ENCODE data around the gene BLTP3B.

Gene BLTP3B

GRCh38 chr12:100170313-100170858 lies 27.7 kb upstream of the BLTP3B start:
- DNase-seq (ENCODE audit: low read depth in 2 of 2) = peak in 1 of 2 donors; percentile 32
- TF ChIP-seq CTCF (IDR thresholded peaks at IDR 0.05; ENCODE audit: low read depth, low read length) = no peak
- no peak overlapping the region for H3K4me3 ChIP-seq (replicated peaks in 1 of 2; ENCODE audit: low read depth in 2 of 2, low read length in 2 of 2)

DNA sequence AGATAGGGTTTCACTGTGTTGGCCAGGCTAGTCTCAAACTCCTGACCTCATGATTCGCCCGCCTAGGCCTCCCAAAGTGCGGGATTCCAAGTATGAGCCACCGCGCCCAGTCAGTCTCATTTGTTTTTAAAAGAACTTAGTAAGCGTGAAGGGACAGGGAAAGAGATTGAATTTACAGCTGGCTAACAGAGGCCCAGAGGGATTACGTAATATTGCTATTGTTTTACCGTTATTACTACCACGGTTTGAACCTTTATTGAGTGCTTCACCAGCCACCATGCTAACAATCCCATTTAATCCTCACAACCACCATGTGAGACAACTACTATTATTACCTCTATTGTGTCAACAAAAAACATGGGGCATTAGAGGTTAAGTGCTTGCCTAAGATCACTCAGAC lies 26.7 kb upstream of the BLTP3B start:
- no peak for DNase-seq (ENCODE audit: low read depth in 2 of 2)
- H3K4me3 ChIP-seq (replicated peaks in 1 of 2; ENCODE audit: low read depth in 2 of 2, low read length in 2 of 2) = no peak overlapping the region
- TF ChIP-seq CTCF (IDR thresholded peaks at IDR 0.05; ENCODE audit: low read depth, low read length) = no peak

- H3K4me3 ChIP-seq (replicated peaks in 1 of 2; ENCODE audit: low read depth in 2 of 2, low read length in 2 of 2) = no peak overlapping the region
- TF ChIP-seq CTCF (IDR thresholded peaks at IDR 0.05; ENCODE audit: low read depth, low read length) = no peak
- no peak for DNase-seq (ENCODE audit: low read depth in 2 of 2)
Observed at GRCh38 chr12:100168562-100168961, 25.9 kb upstream of the BLTP3B start.

DNA sequence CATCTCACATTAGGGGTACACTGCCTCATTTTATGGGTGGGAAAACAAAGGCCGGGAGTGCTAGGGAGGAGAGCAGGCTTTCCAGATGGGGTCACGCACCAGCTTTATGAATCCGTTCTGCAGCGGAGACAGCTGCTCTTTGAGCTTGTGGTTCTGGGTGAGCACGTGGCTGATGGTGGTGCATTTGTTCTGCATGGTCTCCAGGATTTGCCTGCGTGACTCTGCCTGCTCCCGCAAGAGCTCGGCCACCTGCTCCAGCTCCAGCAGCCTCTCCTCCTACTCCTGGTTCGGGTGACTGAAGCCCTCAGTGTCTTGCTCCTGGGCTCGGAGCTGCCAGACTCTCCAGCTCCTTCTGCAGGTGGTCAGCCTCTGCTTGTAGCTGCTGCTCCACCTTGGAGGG lies 23.6 kb upstream of the BLTP3B start:
- TF ChIP-seq CTCF (IDR thresholded peaks at IDR 0.05; ENCODE audit: low read depth, low read length) = no peak
- no peak for DNase-seq (ENCODE audit: low read depth in 2 of 2)
- no peak overlapping the region for H3K4me3 ChIP-seq (replicated peaks in 1 of 2; ENCODE audit: low read depth in 2 of 2, low read length in 2 of 2)

DNA sequence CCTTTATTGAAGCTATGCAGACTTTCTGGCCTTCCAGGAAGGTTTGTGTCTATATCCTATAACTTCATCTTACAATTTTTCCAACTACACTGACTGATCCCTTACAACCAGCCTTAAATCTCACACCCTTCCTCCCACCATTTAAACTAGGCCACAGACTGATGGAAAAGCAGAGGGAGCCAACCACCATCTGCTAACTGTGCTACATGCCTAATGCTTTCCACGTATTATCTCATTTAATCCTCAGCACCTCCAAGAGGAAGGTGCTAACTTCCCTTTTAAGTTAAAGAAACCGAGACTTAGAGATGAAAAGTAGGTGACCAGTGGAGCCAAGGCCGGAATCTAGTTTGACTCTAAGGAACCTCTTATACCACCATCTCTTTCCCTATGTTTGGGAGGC lies 22.7 kb upstream of the BLTP3B start:
- DNase-seq (ENCODE audit: low read depth in 2 of 2) = no peak
- H3K4me3 ChIP-seq (replicated peaks in 1 of 2; ENCODE audit: low read depth in 2 of 2, low read length in 2 of 2) = no peak overlapping the region
- no peak for TF ChIP-seq CTCF (IDR thresholded peaks at IDR 0.05; ENCODE audit: low read depth, low read length)

DNA sequence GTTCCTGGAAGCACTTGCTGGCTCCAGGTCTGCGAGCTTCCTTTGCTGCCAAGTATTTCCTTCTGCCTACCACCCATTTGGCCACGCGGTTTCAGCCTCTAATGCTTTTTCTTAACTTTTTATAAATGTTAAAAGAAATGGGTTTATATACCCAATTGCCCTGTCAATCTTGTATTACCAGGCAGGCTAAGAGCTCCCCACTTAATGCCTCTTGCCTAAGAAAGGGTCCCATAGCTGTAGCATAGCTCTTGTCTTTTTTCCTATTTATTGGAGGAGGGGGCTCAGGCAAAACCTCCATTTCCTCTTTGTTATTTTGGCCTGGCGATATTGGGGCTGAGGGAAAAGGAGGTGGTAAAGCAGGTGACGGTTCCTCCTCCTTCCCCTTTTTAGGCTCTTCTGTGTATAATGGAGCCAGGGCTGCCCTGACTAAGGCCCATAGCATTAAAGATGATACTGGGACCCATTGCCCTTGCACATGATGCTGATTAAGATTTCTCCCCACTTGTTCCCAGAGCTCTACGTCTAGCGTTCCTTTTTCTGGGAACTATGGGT lies 21.6 kb upstream of the BLTP3B start:
- H3K4me3 ChIP-seq (replicated peaks in 1 of 2; ENCODE audit: low read depth in 2 of 2, low read length in 2 of 2) = peak overlapping the region; percentile 21 to 26
- no peak for DNase-seq (ENCODE audit: low read depth in 2 of 2)
- no peak for TF ChIP-seq CTCF (IDR thresholded peaks at IDR 0.05; ENCODE audit: low read depth, low read length)
